ENCODE results near the gene PLEKHG4B. TPM values are rescaled to one million over a fixed set of nuclear protein-coding genes. Genes with fewer than 3 reads are reported as not detected.

The PLEKHG4B gene
- total and polyA plus RNA-seq, 4 donors: under 0.01 to 0.05 (median 0.01) TPM; not detected in 1

GRCh38 chr5:96976-97660, 5.2 kb downstream of the PLEKHG4B start:
- WGBS: 70% methylated on average over 17 of the region's 17 CpGs
- no peak for DNase-seq (ENCODE audit: low spot score)
- no peaks in the 10 kb centered on the region for H3K9me3 ChIP-seq (ENCODE audit: control insufficient read depth in 4 of 4, low read length in 3 of 4)
- H3K4me1 ChIP-seq (ENCODE audit: control insufficient read depth in 4 of 4, insufficient read depth in 4 of 4, low read length in 3 of 4): no peaks in the 10 kb centered on the region
- peaks cover 0 to 16% (median 8%) of the 10 kb centered on the region in 4 donors for H3K27me3 ChIP-seq (ENCODE audit: control insufficient read depth in 4 of 4, insufficient read depth in 4 of 4, low read length in 3 of 4)
- H3K27ac ChIP-seq (ENCODE audit: low read depth in 1 of 2, low read length in 2 of 2): no peak overlapping the region
- no peak overlapping the region for H3K9ac ChIP-seq (ENCODE audit: low read depth in 1 of 2, low read length in 2 of 2)
- TF ChIP-seq HNF4A (conservative IDR thresholded peaks at IDR 0.05) (peak in 1 of 2 donors; percentile 18), ZBTB33 (IDR thresholded peaks at IDR 0.05) (no peak)
- H3K36me3 ChIP-seq (ENCODE audit: control insufficient read depth in 4 of 4, insufficient read depth in 3 of 4, low read depth in 1 of 4, low read length in 3 of 4): no peaks in the 10 kb centered on the region
- no peak overlapping the region for H3K4me3 ChIP-seq (ENCODE audit: low read depth in 1 of 3, low read length in 3 of 3)

DNA sequence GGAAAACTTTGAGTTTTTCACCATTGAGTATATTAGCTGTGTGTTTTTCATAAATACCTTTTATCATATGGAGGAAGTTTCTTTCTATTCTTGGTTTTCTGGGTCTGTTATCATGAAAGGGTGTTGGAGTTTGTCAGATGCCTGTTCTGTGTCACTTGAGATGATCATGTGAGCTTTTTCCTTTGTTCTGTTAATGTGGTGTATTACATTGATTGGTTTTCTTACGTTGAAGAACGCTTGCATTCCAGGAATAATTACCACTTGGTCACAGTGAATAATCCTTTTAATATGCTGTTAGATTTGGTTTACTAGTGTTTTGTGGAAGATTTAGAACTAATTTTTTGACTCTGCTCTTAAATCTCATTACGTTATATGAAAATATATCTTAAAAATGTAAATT, 7.8 kb downstream of the PLEKHG4B start:
- TF ChIP-seq JUND (IDR thresholded peaks at IDR 0.05) (no peak), HNF4G (IDR thresholded peaks at IDR 0.05) (no peak), EGR1 (IDR thresholded peaks at IDR 0.05; ENCODE audit: low read depth in 2 of 2) (no peak), RAD21 (IDR thresholded peaks at IDR 0.05) (no peak), ZBTB33 (IDR thresholded peaks at IDR 0.05) (no peak), TAF1 (conservative IDR thresholded peaks at IDR 0.05) (no peak)
- TF ChIP-seq, protein P1, sequence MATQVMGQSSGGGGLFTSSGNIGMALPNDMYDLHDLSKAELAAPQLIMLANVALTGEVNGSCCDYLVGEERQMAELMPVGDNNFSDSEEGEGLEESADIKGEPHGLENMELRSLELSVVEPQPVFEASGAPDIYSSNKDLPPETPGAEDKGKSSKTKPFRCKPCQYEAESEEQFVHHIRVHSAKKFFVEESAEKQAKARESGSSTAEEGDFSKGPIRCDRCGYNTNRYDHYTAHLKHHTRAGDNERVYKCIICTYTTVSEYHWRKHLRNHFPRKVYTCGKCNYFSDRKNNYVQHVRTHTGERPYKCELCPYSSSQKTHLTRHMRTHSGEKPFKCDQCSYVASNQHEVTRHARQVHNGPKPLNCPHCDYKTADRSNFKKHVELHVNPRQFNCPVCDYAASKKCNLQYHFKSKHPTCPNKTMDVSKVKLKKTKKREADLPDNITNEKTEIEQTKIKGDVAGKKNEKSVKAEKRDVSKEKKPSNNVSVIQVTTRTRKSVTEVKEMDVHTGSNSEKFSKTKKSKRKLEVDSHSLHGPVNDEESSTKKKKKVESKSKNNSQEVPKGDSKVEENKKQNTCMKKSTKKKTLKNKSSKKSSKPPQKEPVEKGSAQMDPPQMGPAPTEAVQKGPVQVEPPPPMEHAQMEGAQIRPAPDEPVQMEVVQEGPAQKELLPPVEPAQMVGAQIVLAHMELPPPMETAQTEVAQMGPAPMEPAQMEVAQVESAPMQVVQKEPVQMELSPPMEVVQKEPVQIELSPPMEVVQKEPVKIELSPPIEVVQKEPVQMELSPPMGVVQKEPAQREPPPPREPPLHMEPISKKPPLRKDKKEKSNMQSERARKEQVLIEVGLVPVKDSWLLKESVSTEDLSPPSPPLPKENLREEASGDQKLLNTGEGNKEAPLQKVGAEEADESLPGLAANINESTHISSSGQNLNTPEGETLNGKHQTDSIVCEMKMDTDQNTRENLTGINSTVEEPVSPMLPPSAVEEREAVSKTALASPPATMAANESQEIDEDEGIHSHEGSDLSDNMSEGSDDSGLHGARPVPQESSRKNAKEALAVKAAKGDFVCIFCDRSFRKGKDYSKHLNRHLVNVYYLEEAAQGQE (IDR thresholded peaks at IDR 0.05): no peak
- H3K36me3 ChIP-seq (ENCODE audit: control insufficient read depth in 4 of 4, insufficient read depth in 3 of 4, low read depth in 1 of 4, low read length in 3 of 4): no peaks in the 10 kb centered on the region
- no peaks in the 10 kb centered on the region for H3K4me1 ChIP-seq (ENCODE audit: control insufficient read depth in 4 of 4, insufficient read depth in 4 of 4, low read length in 3 of 4)
- WGBS: 70% methylated on average over 3 of the region's 3 CpGs
- H3K27ac ChIP-seq (ENCODE audit: low read depth in 1 of 2, low read length in 2 of 2): no peak overlapping the region
- peaks cover 0 to 6% (median 1%) of the 10 kb centered on the region in 4 donors for H3K27me3 ChIP-seq (ENCODE audit: control insufficient read depth in 4 of 4, insufficient read depth in 4 of 4, low read length in 3 of 4)
- H3K9me3 ChIP-seq (ENCODE audit: control insufficient read depth in 4 of 4, low read length in 3 of 4): no peaks in the 10 kb centered on the region
- no peak overlapping the region for H3K9ac ChIP-seq (ENCODE audit: low read depth in 1 of 2, low read length in 2 of 2)
- no peak for DNase-seq (ENCODE audit: low spot score)
- no peak overlapping the region for H3K4me3 ChIP-seq (ENCODE audit: low read depth in 1 of 3, low read length in 3 of 3)
